Measurements from ENCODE around the gene LCN12.
"Not testable (repeated sequence)": the region's sequence is repeated elsewhere in the genome, so short reads cannot be mapped to it uniquely, and the experiment has no call there.

The LCN12 gene

DNA sequence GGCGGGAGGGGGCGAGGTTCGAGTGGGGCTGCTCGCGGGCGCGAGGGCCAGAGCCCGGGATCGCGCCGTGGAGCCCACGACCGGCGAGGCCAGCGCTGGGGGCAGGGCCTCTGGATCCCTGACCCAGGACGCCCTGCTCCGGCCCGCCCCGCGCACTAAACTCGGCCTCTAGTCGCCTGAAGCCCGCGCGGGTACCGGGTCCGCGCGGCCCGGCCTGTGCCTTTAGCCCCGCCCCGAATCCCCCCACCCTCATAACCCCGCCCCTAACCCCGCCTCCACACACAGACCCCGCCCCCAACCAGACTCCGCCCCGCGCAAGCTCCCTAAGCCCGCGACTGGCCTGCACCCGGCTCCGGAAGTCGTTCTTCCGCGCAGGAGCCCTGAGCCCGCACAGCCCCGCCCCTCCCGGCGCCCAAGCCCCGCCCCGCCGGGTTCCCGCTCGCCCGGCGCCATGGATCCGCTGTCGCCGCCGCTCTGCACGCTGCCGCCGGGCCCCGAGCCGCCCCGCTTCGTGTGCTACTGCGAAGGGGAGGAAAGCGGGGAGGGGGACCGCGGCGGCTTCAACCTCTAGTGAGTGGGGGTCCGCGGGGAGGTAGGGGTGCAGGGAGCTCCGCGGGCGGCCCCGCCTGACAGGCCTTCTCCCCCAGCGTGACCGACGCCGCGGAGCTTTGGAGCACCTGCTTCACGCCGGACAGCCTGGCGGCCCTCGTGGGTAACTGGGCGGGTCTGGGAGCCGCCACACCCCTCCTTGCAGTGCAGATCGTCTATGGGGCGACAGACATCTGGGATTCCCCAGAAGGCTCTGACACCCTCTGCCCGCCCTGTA lies 40.1 kb downstream of the LCN12 start, which contains the start of gene PAXX:
PAXX (plus strand) TSS at position 430 of the 826 bp plus-strand sequence; CDS start at position 452, 22 bp downstream.
- FAIRE-seq: no peak

DNA sequence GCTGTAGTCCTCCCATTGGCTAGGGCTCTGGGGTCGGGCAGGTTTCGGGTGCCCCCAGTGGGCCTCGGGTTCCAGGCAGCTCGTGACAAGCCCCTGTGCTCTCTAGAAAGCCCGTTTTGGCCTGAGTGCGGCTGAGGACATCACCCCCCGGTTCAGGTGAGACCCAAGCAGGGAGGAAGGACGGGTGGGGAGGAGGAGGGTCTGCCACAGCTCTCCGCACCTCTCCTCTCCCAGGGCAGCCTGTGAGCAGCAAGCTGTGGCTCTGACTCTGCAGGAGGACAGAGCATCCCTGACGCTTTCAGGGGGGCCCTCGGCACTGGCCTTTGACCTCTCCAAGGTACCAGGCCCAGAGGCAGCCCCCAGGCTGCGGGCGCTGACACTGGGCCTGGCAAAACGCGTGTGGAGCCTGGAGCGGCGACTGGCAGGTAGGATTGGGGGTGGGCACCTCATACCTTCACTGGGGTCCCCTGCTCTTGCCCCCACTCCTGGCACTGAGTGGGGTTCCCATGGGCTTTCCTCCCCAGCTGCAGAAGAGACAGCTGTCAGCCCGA lies 40.8 kb downstream of the LCN12 start:
- no peak for FAIRE-seq

DNA sequence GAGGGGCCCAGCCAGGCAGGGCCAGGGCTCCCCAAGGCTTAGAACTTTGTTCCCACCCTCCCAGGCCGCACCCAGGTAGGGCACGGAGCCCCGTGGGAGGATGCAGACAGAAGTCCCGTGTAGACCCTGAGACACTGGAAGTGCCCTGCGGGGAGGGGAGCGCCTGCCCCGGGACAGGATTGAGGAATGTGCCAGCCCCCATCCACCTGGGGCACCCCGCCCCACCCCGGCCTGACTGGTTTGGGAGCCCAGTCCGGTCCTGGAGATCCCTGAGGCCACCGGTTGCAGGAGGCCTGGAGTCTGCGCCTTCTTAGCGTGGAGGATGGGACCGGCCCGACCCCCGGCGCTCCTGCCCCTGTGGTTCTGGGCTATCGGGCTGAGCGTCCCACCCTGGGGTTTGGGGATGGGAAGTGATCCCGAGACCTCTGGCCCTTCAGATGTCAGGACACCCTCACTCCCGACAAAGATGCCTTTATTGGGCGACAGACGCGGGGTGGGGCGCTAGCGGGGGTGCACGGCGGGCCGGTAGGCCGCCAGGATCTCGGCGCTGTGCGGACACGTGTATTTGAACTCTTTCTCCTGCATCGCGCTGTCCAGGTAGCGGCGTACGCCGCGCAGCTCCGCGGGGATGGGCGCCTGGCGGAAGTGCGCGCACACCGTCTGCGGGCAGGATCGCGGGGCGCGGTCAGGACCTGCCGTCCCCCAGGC lies 42.3 kb downstream of the LCN12 start:
- no peak for FAIRE-seq

DNA sequence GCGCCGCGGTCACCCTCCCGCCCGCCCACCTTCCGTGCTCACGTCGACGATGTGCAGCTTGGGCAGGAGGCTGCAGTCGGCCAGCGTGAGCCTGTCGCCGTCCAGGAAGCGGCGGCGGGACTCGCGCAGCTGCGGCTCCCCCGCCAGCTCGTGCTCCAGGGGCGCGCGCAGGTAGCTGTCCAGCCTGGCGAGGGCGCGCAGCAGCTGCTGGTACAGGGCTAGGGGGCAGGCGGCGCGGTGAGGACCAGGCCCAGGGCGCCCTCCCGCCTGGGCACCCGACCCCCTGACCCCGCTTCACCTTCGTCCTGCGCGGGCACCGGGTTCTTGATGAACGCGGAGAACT lies 42.8 kb downstream of the LCN12 start:
- FAIRE-seq: no peak

DNA sequence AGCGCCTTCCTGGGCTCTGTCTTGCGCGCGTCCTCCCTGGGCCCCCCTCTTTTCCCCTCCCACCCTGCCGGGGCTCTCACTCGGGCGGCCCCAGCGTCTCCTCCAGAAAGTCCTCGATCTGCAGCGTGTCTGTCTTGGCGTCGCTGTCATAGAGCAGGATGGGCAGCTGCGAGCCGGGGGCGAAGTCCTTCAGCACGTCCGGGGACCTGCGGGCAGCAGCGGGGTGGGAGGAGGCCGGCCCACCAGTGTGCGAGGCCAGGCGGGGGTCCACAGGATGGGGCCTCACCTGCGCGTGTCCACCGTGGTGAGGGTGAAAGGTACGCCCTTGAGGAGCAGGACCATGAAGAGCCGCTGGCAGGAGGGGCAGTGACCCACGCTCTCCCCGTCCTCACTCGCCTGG lies 43.3 kb downstream of the LCN12 start:
- FAIRE-seq: no peak

DNA sequence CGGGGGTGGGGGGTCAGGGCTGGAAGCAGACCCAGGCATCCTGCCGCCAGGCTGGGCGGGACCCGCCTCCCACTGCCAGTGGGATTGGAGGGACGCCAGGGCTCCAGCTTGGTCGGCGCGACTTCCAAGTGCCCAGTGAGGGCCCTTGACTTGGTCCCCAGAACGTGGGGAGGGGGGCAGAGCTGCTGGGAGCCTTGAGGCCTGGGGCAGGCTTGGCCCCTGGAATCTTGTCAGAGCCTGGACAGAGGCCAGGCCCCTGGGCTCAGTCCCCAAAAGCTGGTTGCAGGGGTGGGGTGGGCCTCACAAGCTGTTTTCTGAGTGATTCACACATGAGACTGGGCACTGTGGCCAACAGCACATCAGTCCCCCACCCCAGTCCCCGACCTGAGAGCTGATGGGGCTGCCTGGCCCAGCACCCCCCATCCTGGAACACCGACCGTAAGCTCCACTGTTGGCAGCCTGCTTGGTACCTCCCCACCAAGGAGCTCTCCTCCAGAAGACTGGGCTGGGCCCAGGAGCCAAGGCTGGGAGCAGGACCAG lies 43.8 kb downstream of the LCN12 start:
- no peak for FAIRE-seq

DNA sequence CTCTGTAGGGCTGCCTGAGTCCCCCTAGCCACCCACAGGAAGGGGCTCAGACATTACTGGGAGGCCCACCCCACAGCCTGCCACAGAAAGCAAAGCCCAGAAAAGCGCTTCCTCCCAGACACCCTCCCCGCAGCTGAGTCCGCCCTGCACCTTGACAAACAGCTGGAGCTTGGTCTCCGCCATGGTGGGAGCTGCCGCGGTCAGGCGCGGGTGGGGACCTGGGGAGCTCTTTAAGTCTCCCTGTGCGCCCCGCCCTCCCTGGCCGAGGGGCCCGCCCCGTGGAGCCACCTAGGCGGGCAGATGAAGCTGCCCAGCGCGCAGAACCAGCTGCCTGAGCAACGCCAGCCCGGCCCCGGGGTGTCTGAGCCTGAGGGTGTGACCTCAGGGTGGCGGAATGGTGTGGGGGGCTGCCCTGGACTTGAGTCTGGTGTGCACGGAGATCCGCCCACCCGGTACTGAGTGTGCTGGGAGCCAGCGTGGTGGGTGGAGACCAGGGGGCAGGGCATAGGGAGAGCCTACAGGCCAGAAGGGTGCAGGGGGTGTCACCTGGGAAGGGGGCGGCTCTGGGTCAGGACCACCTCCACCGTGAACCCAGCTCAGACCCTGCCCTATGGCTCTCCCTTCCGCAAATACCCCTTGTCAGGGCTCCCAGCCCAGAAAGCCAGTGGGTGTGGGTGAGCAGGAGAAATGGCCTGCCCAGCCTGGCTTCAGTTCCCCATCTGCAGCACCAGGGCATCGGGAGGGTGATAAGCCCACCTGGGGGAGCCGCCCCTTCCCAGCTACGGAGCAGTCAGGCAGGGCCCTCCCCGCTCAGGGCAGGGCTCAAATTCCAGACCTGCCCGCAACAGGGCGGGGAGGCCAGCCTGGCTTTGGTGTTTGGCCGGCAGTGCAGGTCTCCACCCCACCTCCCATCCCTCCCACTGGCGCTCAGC lies 44.6 kb downstream of the LCN12 start, which contains the start of gene CLIC3:
CLIC3 (minus strand) TSS at position 208 of the 932 bp plus-strand sequence; CDS start at position 183, 25 bp downstream.
- no peak for FAIRE-seq

DNA sequence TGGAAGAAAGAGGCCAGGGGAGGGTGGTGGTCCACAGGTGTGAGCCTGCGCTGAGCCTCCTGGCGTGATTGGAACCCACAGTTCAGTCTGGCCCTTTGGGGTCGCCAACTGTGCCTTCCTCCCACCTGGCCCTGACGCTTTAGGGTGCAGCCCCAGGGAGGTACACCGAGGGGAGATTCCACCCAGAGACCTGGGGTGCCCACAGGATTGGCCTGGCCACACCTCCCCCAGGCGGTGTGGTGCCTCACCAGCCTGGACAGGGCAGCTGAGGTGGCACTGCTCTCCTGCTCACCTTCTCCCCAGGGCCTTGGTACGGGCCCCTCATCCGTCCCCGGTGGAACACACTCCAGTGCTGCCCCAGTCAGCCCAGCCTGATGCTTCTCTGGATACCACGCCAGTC lies 45.3 kb downstream of the LCN12 start:
- no peak for FAIRE-seq

DNA sequence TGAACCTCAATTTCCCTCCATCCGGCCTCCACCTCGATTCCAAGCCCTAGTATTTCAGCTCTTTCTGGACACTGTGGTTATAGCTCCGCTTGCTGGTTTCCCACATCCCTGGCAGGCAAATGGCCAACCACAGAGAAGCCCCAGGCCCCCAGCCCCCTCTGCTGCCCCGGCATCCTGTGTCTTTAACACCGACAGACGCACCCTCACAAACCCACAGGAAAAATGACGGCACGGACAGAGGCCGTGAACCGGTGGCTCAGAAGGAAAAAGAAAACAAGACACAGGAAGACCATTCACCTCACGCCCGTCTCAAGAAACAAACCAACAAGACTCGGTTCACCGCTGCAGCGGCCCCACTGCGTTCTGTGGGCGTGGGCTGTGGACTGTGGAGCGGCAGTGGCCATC lies 45.8 kb downstream of the LCN12 start:
- no peak for FAIRE-seq

DNA sequence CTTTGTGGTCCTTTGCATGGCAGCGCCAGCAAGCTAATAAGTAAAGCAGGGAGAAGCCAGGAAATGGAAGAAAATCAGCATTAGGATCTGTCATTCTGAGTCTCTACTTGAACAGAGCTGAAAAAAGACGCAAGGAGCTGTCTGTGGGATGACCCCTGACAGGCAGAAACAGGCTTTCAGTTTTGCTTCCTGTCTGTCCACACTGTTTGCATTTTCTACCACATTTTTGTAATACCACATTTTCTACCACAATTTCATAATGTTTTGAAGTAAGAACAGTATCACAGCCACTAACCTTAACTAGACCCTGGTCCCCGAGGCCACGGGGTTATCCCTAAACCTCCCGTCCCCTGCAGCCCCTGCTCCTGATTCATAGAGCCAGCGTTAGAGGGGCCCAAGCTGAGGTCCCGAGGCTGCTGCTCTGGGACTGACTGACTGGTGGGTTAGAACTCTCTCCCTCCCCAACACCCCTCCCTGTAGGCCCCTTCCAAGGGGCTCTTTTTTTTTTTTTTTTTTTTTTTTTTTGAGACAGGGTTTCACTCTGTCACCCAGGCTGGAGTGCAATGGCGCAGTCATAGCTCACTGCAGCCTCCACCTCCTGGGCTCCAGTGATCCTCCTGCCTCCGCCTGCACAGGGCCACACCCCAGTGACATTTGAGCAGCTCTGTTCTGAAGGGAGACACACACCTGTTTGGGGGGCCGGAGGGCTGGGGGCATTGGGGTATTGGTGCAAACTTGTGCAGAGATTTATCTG lies 48.3 kb downstream of the LCN12 start:
- FAIRE-seq: no peak

DNA sequence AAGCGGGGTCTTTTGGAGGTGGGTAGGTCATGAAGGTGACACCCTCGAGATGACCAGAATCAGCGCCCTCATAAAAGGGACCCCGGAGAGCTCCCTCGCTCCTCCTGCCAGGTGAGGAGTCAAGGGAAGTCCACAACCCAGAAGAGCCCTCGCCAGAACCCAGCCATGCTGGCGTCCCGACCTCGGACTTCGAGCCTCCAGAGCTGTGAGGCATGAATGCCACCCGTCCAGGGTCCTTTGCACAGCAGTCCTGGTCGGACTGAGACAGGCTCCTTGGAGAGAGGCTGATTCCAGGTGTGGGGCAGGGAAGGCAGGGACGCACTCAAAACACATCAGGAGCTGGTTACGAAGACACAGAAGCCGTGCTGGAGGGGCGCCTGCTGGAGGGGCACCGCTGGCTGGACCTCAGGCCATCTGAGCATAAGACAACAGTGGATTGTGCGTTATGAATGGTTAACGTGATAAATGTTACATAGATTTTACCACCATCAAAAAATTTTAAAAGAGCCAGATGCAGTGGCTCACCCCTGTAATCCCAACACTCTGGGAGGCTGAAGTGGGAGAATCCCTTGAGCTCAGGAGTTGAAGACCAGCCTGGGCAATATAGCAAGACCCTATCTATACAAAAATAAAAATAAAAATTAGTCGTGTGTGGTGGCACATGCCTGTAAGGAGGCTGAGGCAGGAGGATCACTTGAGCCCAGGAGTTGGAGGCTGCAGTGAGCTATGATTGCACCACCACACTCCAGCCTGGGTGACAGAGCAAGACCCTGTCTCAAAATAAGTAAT lies 50.0 kb downstream of the LCN12 start:
- FAIRE-seq: no peak

DNA sequence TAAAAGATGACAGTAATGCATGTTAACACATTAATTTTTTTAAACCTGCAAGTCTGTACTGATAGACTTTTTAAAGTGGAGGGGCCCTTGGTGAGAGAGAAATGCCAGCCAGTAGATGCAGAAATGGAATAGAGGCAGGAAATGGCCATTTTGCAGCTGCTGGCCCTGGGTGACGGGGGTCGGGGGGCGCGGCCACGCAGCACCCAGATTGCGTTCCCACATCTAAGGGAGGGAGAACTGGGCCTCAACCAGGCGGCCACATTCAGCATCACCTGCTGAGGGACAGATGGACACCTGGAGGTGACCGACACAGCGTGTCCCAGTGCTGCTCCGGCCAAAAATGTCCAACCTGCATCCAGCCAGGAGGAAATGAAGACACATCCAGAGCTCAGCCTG lies 50.6 kb downstream of the LCN12 start:
- FAIRE-seq: no peak

DNA sequence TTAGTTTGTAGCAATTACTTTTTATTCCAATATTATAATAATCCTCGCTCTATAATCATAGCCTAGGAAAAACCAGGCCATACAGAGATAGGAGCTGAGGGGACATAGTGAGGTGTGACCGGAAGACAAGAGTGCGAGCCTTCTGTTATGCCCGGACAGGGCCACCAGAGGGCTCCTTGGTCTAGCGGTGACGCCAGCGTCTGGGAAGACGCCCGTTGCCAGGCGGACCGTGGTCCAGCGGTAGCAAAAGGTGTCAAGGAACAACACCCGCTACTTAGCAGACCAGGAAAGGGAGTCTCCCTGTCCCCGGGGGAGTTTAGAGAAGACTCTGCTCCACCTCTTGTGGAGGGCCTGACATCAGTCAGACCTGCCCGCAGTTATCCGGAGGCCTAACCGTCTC lies 52.2 kb downstream of the LCN12 start:
- FAIRE-seq: not testable (repeated sequence)
